ENCODE measurements around the gene SDSL. TPM values are rescaled to one million over a fixed set of nuclear protein-coding genes. Genes with fewer than 3 reads are reported as not detected.

Gene SDSL
- total and polyA plus RNA-seq, 2 of the 13 experiments (the other 11 are each of a cell fraction or from before 2014, with no cell fraction given): 1.2 to 1.7 TPM

DNA sequence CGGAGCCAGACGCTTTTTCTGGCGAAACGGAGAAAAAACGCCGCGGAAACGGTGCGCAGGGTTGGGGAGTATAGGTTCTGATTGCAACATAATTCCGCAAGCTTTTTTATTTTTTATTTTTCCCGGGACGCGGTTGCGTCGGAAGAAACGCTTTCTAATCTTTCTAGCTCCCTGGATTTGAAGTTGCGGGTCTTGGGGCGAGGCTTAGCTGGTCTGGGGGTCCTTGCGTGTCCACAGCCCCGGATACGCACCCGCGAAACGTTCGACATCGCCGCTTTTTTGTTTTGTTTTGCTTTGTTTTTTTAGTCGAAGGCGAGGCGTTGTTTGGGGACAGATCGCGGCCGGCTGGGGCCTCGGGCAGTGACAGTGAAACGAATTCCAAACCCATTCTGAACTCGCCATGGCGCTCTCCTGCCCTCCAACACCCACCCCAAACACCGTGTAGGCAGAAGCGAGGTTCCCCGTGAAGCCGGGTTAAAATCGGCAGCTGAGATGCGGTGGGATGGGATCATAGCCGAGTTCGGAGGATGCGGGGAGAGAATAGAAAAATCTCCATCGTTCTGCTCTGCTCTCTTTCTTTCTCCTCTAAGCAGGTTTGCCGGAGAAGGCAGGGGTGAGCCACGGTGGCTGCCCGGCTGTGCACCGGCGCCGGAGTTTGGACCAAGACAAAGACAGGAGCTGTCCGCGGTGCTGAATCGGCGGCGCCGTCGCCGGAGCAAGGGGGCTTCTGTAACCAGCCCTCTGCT is 57.6 kb downstream of the SDSL start (continued):
- TF ChIP-seq, protein P1, sequence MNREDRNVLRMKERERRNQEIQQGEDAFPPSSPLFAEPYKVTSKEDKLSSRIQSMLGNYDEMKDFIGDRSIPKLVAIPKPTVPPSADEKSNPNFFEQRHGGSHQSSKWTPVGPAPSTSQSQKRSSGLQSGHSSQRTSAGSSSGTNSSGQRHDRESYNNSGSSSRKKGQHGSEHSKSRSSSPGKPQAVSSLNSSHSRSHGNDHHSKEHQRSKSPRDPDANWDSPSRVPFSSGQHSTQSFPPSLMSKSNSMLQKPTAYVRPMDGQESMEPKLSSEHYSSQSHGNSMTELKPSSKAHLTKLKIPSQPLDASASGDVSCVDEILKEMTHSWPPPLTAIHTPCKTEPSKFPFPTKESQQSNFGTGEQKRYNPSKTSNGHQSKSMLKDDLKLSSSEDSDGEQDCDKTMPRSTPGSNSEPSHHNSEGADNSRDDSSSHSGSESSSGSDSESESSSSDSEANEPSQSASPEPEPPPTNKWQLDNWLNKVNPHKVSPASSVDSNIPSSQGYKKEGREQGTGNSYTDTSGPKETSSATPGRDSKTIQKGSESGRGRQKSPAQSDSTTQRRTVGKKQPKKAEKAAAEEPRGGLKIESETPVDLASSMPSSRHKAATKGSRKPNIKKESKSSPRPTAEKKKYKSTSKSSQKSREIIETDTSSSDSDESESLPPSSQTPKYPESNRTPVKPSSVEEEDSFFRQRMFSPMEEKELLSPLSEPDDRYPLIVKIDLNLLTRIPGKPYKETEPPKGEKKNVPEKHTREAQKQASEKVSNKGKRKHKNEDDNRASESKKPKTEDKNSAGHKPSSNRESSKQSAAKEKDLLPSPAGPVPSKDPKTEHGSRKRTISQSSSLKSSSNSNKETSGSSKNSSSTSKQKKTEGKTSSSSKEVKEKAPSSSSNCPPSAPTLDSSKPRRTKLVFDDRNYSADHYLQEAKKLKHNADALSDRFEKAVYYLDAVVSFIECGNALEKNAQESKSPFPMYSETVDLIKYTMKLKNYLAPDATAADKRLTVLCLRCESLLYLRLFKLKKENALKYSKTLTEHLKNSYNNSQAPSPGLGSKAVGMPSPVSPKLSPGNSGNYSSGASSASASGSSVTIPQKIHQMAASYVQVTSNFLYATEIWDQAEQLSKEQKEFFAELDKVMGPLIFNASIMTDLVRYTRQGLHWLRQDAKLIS (CRISPR knock-in tag; IDR thresholded peaks at IDR 0.05): no peak
- peak; percentile 71; the same call in 1 of the 2 replicates for TF ChIP-seq ZSCAN25 (CRISPR knock-in tag; IDR thresholded peaks at IDR 0.05)
- peak; percentile 87; the same call in 1 of the 2 replicates for TF ChIP-seq PBX3 (CRISPR knock-in tag; IDR thresholded peaks at IDR 0.05; ENCODE audit: borderline replicate concordance)
- TF ChIP-seq U2AF2 (IDR thresholded peaks at IDR 0.05; ENCODE audit: low read depth, low read length): no peak
- TF ChIP-seq PAWR (CRISPR knock-in tag; IDR thresholded peaks at IDR 0.05; ENCODE audit: borderline replicate concordance): no peak
- no peak for TF ChIP-seq NR1H2 (CRISPR knock-in tag; IDR thresholded peaks at IDR 0.05; ENCODE audit: borderline replicate concordance, low read depth)
- no peak for TF ChIP-seq ZNF761 (CRISPR knock-in tag; conservative IDR thresholded peaks at IDR 0.05)
- peak; percentile 70; the same call in 1 of the 2 replicates for TF ChIP-seq RFXAP (CRISPR knock-in tag; IDR thresholded peaks at IDR 0.05; ENCODE audit: borderline replicate concordance)
- no peak for TF ChIP-seq MYNN (CRISPR knock-in tag; IDR thresholded peaks at IDR 0.05; ENCODE audit: low read depth)
- no peak for TF ChIP-seq ZBTB7A (CRISPR knock-in tag; IDR thresholded peaks at IDR 0.05)
- no peak for TF ChIP-seq ZBTB3 (CRISPR knock-in tag; IDR thresholded peaks at IDR 0.05; ENCODE audit: borderline replicate concordance, low read depth)
- no peak for TF ChIP-seq ZC3H13 (CRISPR knock-in tag; IDR thresholded peaks at IDR 0.05)
- no peak for TF ChIP-seq ARID2 (CRISPR knock-in tag; IDR thresholded peaks at IDR 0.05; ENCODE audit: borderline replicate concordance)
- no peak for TF ChIP-seq HNRNPK (IDR thresholded peaks at IDR 0.05; ENCODE audit: low read depth, low read length, poor library complexity, severe bottlenecking)
- no peak for TF ChIP-seq ZNF543 (CRISPR knock-in tag; IDR thresholded peaks at IDR 0.05)
- TF ChIP-seq, protein P2, sequence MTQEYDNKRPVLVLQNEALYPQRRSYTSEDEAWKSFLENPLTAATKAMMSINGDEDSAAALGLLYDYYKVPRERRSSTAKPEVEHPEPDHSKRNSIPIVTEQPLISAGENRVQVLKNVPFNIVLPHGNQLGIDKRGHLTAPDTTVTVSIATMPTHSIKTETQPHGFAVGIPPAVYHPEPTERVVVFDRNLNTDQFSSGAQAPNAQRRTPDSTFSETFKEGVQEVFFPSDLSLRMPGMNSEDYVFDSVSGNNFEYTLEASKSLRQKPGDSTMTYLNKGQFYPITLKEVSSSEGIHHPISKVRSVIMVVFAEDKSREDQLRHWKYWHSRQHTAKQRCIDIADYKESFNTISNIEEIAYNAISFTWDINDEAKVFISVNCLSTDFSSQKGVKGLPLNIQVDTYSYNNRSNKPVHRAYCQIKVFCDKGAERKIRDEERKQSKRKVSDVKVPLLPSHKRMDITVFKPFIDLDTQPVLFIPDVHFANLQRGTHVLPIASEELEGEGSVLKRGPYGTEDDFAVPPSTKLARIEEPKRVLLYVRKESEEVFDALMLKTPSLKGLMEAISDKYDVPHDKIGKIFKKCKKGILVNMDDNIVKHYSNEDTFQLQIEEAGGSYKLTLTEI (CRISPR knock-in tag; conservative IDR thresholded peaks at IDR 0.05): no peak
- TF ChIP-seq RFX1 (IDR thresholded peaks at IDR 0.05): no peak
- peak; percentile 34; the same call in 1 of the 2 replicates for TF ChIP-seq IRF2 (CRISPR knock-in tag; IDR thresholded peaks at IDR 0.05)
- TF ChIP-seq TARDBP (CRISPR knock-in tag; IDR thresholded peaks at IDR 0.05): no peak
- no peak for TF ChIP-seq SNAPC5 (CRISPR knock-in tag; IDR thresholded peaks at IDR 0.05; ENCODE audit: borderline replicate concordance)
- no peak for TF ChIP-seq TEAD3 (CRISPR knock-in tag; optimal IDR thresholded peaks at IDR 0.05; ENCODE audit: borderline replicate concordance)
- no peak for TF ChIP-seq NR2F1 (CRISPR knock-in tag; IDR thresholded peaks at IDR 0.05)
- TF ChIP-seq ZNF12 (CRISPR knock-in tag; IDR thresholded peaks at IDR 0.05): peak; percentile 51; the same call in 1 of the 2 replicates
- no peak for TF ChIP-seq JARID2 (CRISPR knock-in tag; IDR thresholded peaks at IDR 0.05; ENCODE audit: insufficient replicate concordance)
